Measurements from ENCODE around the gene DNASE1L1.

Gene DNASE1L1

GRCh38 chrX:154374313-154375155 lies 34.5 kb downstream of the DNASE1L1 start, which contains the start of gene FLNA:
Gene FLNA (minus strand): TSS chrX:154374634. CDS start chrX:154371245, 3,389 bp downstream.
- POLR2A ChIA-PET, result interaction anchor here (1.4 to 2.4 kb wide), 5 partner anchors 9 to 153 kb away, joined by 3 to 19 read pairs (median 8); partner anchors contain the start of genes RPL10 and SLC10A3
- CTCF ChIA-PET, result interaction anchor here (0.9 to 3.8 kb wide), 9 partner anchors 8 to 361 kb away, joined by 3 to 29 read pairs (median 4); no protein-coding TSS in a partner anchor
- peak within 1 kb of the TSS; percentile 66 for H3K27ac ChIP-seq (ENCODE audit: extremely low read depth, low read depth, low read length)
- TF ChIP-seq KLF1 (tag by site-specific recombination; IDR thresholded peaks at IDR 0.05), result peak; percentile 43
- TF ChIP-seq ZNF76 (tag by site-specific recombination; IDR thresholded peaks at IDR 0.05; ENCODE audit: borderline replicate concordance, low read depth), result no peak
- TF ChIP-seq ZFP37 (tag by site-specific recombination; IDR thresholded peaks at IDR 0.05), result 0 out of 2 replicates have a peak, but pooled peaks have one; percentile 20
- TF ChIP-seq, protein P1, sequence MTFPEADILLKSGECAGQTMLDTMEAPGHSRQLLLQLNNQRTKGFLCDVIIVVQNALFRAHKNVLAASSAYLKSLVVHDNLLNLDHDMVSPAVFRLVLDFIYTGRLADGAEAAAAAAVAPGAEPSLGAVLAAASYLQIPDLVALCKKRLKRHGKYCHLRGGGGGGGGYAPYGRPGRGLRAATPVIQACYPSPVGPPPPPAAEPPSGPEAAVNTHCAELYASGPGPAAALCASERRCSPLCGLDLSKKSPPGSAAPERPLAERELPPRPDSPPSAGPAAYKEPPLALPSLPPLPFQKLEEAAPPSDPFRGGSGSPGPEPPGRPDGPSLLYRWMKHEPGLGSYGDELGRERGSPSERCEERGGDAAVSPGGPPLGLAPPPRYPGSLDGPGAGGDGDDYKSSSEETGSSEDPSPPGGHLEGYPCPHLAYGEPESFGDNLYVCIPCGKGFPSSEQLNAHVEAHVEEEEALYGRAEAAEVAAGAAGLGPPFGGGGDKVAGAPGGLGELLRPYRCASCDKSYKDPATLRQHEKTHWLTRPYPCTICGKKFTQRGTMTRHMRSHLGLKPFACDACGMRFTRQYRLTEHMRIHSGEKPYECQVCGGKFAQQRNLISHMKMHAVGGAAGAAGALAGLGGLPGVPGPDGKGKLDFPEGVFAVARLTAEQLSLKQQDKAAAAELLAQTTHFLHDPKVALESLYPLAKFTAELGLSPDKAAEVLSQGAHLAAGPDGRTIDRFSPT (tag by site-specific recombination; IDR thresholded peaks at IDR 0.05), result 0 out of 2 replicates have a peak, but pooled peaks have one; percentile 8
- peak; percentile 95 for TF ChIP-seq ZNF335 (tag by site-specific recombination; conservative IDR thresholded peaks at IDR 0.05)
- TF ChIP-seq ZNF629 (tag by site-specific recombination; IDR thresholded peaks at IDR 0.05), result no peak
- TF ChIP-seq ZFHX2 (tag by site-specific recombination; conservative IDR thresholded peaks at IDR 0.05), result peak; percentile 87
- TF ChIP-seq ZNF2 (tag by site-specific recombination; IDR thresholded peaks at IDR 0.05), result peak; percentile 19; the same call in 1 of the 2 replicates
- TF ChIP-seq, protein P2, sequence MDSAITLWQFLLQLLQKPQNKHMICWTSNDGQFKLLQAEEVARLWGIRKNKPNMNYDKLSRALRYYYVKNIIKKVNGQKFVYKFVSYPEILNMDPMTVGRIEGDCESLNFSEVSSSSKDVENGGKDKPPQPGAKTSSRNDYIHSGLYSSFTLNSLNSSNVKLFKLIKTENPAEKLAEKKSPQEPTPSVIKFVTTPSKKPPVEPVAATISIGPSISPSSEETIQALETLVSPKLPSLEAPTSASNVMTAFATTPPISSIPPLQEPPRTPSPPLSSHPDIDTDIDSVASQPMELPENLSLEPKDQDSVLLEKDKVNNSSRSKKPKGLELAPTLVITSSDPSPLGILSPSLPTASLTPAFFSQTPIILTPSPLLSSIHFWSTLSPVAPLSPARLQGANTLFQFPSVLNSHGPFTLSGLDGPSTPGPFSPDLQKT (IDR thresholded peaks at IDR 0.05; ENCODE audit: borderline replicate concordance, low read depth, low read length), result no peak
- TF ChIP-seq, protein P3, sequence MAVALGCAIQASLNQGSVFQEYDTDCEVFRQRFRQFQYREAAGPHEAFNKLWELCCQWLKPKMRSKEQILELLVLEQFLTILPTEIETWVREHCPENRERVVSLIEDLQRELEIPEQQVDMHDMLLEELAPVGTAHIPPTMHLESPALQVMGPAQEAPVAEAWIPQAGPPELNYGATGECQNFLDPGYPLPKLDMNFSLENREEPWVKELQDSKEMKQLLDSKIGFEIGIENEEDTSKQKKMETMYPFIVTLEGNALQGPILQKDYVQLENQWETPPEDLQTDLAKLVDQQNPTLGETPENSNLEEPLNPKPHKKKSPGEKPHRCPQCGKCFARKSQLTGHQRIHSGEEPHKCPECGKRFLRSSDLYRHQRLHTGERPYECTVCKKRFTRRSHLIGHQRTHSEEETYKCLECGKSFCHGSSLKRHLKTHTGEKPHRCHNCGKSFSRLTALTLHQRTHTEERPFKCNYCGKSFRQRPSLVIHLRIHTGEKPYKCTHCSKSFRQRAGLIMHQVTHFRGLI (tag by site-specific recombination; IDR thresholded peaks at IDR 0.05), result peak; percentile 37; the same call in 1 of the 2 replicates
- no peak for TF ChIP-seq ZNF791 (tag by site-specific recombination; IDR thresholded peaks at IDR 0.05)
- TF ChIP-seq ZNF548 (tag by site-specific recombination; IDR thresholded peaks at IDR 0.05), result no peak
- no peak for TF ChIP-seq GLI4 (tag by site-specific recombination; IDR thresholded peaks at IDR 0.05)
- TF ChIP-seq ZNF391 (tag by site-specific recombination; IDR thresholded peaks at IDR 0.05; ENCODE audit: borderline replicate concordance, low read depth), result peak; percentile 46; the same call in 1 of the 2 replicates
- peak; percentile 94 for TF ChIP-seq SCRT1 (tag by site-specific recombination; IDR thresholded peaks at IDR 0.05; ENCODE audit: borderline replicate concordance)
- TF ChIP-seq, protein P4, sequence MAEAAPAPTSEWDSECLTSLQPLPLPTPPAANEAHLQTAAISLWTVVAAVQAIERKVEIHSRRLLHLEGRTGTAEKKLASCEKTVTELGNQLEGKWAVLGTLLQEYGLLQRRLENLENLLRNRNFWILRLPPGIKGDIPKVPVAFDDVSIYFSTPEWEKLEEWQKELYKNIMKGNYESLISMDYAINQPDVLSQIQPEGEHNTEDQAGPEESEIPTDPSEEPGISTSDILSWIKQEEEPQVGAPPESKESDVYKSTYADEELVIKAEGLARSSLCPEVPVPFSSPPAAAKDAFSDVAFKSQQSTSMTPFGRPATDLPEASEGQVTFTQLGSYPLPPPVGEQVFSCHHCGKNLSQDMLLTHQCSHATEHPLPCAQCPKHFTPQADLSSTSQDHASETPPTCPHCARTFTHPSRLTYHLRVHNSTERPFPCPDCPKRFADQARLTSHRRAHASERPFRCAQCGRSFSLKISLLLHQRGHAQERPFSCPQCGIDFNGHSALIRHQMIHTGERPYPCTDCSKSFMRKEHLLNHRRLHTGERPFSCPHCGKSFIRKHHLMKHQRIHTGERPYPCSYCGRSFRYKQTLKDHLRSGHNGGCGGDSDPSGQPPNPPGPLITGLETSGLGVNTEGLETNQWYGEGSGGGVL (tag by site-specific recombination; IDR thresholded peaks at IDR 0.05), result peak; percentile 58; the same call in 1 of the 2 replicates
- TF ChIP-seq SP3 (tag by site-specific recombination; IDR thresholded peaks at IDR 0.05), result peak; percentile 39; the same call in 1 of the 2 replicates
- TF ChIP-seq, protein P5, sequence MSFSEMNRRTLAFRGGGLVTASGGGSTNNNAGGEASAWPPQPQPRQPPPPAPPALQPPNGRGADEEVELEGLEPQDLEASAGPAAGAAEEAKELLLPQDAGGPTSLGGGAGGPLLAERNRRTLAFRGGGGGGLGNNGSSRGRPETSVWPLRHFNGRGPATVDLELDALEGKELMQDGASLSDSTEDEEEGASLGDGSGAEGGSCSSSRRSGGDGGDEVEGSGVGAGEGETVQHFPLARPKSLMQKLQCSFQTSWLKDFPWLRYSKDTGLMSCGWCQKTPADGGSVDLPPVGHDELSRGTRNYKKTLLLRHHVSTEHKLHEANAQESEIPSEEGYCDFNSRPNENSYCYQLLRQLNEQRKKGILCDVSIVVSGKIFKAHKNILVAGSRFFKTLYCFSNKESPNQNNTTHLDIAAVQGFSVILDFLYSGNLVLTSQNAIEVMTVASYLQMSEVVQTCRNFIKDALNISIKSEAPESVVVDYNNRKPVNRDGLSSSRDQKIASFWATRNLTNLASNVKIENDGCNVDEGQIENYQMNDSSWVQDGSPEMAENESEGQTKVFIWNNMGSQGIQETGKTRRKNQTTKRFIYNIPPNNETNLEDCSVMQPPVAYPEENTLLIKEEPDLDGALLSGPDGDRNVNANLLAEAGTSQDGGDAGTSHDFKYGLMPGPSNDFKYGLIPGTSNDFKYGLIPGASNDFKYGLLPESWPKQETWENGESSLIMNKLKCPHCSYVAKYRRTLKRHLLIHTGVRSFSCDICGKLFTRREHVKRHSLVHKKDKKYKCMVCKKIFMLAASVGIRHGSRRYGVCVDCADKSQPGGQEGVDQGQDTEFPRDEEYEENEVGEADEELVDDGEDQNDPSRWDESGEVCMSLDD (tag by site-specific recombination; IDR thresholded peaks at IDR 0.05), result peak; percentile 16; the same call in 1 of the 2 replicates
- TF ChIP-seq ZNF600 (tag by site-specific recombination; IDR thresholded peaks at IDR 0.05), result peak; percentile 72; the same call in 1 of the 2 replicates
- TF ChIP-seq SCRT2 (tag by site-specific recombination; IDR thresholded peaks at IDR 0.05), result peak; percentile 100
- TF ChIP-seq ZNF426 (tag by site-specific recombination; IDR thresholded peaks at IDR 0.05), result no peak
- peak; percentile 82 for TF ChIP-seq ZIC2 (tag by site-specific recombination; IDR thresholded peaks at IDR 0.05)
- TF ChIP-seq GLIS1 (tag by site-specific recombination; IDR thresholded peaks at IDR 0.05), result peak; percentile 99
- TF ChIP-seq ZXDB (tag by site-specific recombination; IDR thresholded peaks at IDR 0.05), result peak; percentile 33; the same call in 1 of the 2 replicates
- TF ChIP-seq ZNF16 (tag by site-specific recombination; IDR thresholded peaks at IDR 0.05; ENCODE audit: low read depth), result no peak

More at GRCh38 chrX:154374313-154375155, 34.5 kb downstream of the DNASE1L1 start, which contains the start of gene FLNA:
- Histone ChIP-seq H3K9me3 (ENCODE audit: control insufficient read depth, insufficient read depth, low read depth, low read length) (no peaks in the 10 kb centered on the region), H3K4me1 (ENCODE audit: control insufficient read depth, insufficient read depth, low read length) (peaks cover 15% of the 10 kb centered on the region), H3K36me3 (ENCODE audit: control insufficient read depth in 2 of 2, insufficient read depth in 1 of 2, low read length in 2 of 2) (peaks cover 0 to 6% of the 10 kb centered on the region in 2 experiments; a peak in 1 of 3 replicates), H3K4me3 (ENCODE audit: low read depth, low read length) (peak within 1 kb of the TSS; percentile 42)

All from HEK293 (cell line).